Stimulated activated naive CD4-positive, alpha-beta T cell treated with Interleukin-2 at 50 U/mL for 16 hours (primary cell): ENCODE data around the gene GPC5.
"Not testable (repeated sequence)": the region's sequence is repeated elsewhere in the genome, so short reads cannot be mapped to it uniquely, and the experiment has no call there.

ENCODE experiments used
- DNase-seq: peaks from one replicate; lab custom pipeline; 2025; lab: John Stamatoyannopoulos, UW

GPC5 gene

GRCh38 chr13:91879360-91879759 is 480.9 kb downstream of the GPC5 start:
- DNase-seq = no peak

GRCh38 chr13:91882918-91883317 is 484.5 kb downstream of the GPC5 start:
- DNase-seq = no peak

DNA sequence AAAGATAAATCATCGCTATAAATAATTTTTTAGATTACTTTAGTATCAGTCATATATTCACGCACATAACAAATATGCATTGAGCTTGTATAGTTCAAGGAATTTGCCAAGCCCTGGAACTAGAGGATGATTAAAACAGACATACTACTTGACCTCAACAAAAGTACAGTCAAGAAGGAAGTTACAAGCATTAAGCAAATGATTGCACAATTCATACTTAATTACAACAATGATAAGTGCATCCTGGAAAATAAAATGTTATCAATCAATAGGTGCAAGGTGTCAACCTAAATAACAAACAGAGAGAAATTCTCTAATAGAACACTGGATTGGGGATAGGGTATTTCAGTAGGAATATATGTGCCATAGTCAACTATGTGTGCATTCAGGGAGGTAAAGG is 491.2 kb downstream of the GPC5 start:
- DNase-seq = no peak

GRCh38 chr13:91891141-91891540 is 492.7 kb downstream of the GPC5 start:
- DNase-seq = no peak

GRCh38 chr13:91893040-91893439 is 494.6 kb downstream of the GPC5 start:
- no peak for DNase-seq

DNA sequence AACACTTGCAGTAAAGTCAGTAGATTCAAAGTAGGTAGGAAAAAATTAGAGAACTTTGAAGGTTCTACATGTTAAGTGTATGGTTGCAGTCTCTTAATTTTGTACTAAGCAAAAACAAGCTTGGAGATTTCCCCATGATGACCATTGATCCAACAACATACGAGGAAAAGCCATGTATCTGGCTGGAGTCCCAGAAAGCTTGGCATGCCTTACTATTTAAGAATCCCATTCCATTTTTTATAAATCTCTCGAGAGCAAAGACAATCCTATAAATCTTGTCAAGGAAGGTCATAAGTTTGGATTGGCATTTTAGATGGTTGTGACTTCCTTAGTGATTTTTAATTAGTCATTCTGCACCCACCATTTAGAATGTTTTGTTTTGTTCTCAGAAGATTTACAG is 495.9 kb downstream of the GPC5 start:
- DNase-seq = no peak

DNA sequence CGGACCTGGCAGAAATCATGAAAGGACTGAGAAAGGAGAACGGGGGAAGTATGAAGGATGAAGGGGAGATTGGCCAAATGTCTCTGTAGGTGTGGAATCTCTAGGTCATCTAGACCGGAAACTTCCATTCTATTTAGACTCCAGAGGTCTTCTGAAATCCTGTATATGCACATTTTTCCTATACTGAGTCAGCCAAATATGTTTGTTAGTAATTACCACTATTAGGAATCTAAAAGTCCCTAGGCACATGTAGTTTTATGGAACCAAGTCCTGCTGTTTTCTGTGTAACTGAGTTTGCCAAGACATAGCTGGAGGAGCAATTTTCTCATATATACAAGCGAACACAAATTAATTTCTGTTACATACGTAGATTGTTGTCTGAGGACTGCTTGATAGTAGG is 498.1 kb downstream of the GPC5 start:
- no peak for DNase-seq

DNA sequence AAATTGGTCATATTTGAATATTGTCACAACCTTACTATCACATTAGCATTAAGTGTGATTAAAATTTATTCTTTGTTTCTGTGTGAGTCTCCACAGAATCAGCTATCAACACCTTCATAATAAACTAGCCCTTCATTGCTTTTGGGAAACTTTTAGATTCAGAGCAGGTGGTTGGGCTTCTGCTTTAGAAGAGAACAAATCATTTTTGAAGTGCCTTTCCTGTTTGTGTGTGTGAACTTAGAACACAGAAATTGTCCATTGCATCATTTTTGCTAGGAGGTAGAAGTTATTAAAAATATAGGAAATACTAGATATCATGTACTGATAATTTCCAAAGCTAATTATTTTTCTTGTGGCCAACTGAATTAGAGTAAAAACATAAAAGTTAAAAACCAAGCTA is 500.6 kb downstream of the GPC5 start:
- not testable (repeated sequence) for DNase-seq

- DNase-seq = no peak
These were observed 503.9 kb downstream of the GPC5 start for GRCh38 chr13:91902291-91902690.

GRCh38 chr13:91904005-91904404 is 505.6 kb downstream of the GPC5 start:
- DNase-seq = no peak

DNA sequence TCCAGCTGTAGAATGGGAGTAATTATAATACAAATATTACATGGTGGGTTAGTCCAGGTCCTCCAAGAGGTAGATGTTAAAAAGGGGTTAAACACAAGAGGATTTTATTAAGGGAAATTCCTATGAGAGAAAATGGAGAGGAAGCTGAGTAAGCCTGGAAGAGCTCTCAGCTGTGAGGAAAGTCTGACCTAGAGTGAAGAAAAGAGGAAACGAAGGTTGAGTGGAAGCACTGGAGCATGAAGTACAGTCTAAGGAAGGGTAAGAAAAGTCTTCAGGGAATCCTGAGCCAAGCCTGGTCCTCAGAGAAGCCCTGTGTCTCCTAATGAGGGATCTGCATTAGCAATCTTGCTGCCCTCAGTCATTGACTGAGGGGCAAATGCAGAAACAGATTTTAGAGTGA is 506.2 kb downstream of the GPC5 start:
- DNase-seq = no peak

GRCh38 chr13:91907398-91907797 is 509.0 kb downstream of the GPC5 start:
- DNase-seq = no peak

GRCh38 chr13:91909617-91910016 is 511.2 kb downstream of the GPC5 start:
- no peak for DNase-seq

DNA sequence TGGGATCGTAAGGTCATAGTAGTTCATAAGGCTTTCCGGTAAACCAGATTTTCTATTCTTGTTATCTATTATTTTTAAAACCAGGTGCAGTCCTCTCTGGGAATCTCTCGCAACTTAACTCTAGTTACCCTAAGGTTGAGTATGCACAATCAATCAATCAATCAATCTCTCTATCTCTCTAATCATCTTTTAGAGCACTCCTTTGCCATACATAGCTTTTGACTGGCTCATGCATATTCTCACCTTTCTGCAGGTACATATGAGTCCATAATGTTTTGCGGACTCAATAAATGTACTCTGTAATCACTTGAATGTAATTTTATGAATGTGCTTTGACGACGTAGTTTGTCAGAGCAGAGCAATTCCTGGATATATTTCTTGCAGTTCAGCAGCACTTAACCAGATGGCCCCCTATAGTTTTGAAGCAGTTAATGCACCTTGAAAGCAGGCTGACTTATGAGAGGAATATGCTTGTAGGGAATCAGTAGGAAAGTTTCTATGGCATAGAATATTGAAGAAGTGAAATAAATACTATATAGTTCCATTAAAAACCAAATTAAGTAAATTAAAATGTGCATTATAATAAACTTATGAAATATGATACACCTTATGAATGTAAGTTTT is 524.7 kb downstream of the GPC5 start:
- no peak for DNase-seq

DNA sequence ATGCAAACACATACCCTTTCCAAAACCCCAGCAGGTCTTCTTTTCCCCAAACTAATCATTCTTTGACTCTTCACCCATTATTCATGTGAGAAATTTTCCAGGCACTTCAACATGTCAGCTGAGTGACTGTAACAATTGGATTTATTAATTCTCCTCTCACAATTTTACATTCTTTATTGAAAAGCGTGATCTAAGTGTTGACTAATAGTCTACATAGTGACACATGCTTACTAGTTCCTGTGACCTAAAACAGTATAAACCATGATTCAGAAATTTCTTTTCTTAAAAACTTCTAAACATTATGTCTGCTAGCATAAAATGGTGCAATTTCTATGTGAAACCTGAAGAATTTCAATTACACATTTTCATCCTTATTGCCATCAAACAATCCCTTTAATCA is 532.3 kb downstream of the GPC5 start:
- no peak for DNase-seq

DNA sequence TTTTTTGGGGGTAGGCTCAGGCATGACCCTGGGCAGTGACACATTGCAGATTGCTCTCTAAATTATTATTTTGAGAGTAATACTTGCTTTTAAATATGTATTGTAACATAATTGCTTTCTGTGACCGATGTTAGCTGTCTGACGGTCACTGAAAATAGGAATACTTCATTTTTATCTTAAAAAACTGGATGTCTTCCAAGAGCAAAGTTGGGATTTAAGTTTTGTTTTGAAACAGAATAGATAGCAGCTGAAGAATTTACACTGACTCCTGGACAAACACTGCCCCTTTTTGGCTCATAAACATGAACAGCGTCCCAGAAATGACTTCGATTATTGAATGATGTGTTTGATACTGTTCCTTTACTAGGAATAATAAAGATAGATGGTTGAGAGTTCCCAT is 535.9 kb downstream of the GPC5 start:
- DNase-seq = no peak

DNA sequence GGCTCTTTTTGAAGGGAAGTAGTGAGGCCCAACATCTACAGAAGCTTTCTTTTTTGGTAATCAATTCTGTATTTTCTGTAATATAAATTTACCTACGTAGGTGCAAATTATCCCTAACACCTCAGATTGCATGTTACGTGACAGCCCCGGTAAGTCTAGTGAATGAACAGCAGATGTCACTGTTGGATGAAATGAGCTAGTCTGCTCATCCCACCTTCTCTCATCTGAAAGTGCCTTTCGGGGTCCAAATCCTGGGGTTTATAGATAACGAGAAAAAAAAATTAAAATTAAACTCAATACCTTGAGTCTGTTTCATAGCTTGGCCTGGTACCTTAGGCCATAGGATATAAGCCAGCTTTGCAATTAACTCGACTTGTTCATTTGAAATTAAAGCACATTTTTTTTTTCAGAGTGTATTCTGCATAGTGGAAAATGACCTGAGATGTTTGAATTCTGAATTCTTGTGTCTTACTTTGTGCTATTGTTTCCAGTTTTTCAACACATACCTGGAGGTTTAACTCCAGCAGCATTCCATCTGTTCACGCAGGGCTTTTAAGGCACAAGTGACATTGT is 548.2 kb downstream of the GPC5 start:
- no peak for DNase-seq

DNA sequence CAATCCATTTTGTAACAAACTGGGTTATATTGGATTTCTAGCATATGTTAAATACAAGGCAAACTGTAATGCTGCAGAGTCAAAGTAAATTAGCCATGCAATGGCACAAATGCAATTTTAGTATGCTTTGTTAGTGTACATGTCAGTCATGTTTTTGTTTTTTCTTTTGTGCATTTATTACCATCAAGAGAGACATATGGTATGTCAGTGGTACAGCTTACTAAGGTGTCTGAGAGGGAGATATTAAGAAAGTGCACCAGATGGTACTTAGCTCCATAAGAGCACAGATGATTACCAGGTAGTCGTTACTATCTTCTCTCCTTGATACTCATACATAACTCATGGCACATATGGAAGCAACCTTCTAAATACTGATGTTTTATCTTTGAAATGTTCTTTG is 550.3 kb downstream of the GPC5 start:
- no peak for DNase-seq

- no peak for DNase-seq
These were observed 552.4 kb downstream of the GPC5 start for GRCh38 chr13:91950803-91951202.

- DNase-seq = no peak
These were observed 557.3 kb downstream of the GPC5 start for GRCh38 chr13:91955546-91956355.

- DNase-seq = no peak
These were observed 562.5 kb downstream of the GPC5 start for GRCh38 chr13:91960947-91961346.

GRCh38 chr13:91962946-91963345 is 564.5 kb downstream of the GPC5 start:
- no peak for DNase-seq

GRCh38 chr13:91965511-91965910 is 567.1 kb downstream of the GPC5 start:
- DNase-seq = no peak

DNA sequence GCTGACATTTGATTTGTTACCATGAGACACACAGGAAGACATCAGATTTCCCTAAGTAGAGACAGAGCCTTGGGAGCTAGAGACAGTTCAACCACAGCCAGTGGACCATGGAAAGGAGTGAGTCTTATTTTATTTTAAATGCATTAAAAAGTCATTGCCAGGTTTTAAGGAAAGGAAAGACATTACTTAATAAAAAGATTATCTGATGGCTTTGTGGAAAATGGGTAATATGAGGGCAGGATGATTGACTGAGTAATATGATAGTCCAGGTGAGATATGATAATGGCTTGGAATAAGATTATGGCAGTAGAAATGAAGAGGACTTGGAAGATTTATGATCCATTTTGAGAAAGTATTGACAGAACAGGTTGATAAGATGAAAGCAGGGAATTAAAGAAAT is 580.1 kb downstream of the GPC5 start:
- DNase-seq = no peak
